Right ventricle myocardium inferior (tissue), 1 donor: ENCODE results near the gene MSANTD1. TPM values are rescaled to one million over a fixed set of nuclear protein-coding genes. Genes with fewer than 3 reads are reported as not detected.

Experiments used
- ATAC-seq: fragments of 200-7000 bp; cut with Tn5 transposase; one replicate; pipeline ENCODE4 v1.9.1; 2020; ENCODE audit warnings: mild to moderate bottlenecking, moderate library complexity
- DNase-seq: peaks from one replicate; pipeline ENCODE4 v3.0.0; 2021; ENCODE audit errors: missing footprints
- intact Hi-C: fragments of 100-400 bp; cut with DNase I; formaldehyde crosslinking; loops from one replicate; pipeline ENCODE4 v1.11.0; 2022
- total RNA-seq: library from RNA; stranded (reverse); fragmentation: NEBNext Ultra II Directional; extraction: Animal tissue kit (Norgen Biotek cat#: 25700); gene quantifications from one replicate; pipeline ENCODE4 v1.2.1, GENCODE V29; 2021
- donor health status: DM: no; HTN: yes; CAD: no; lungs with severe emphysema.

The MSANTD1 gene
- total RNA-seq, 1 donor from 2014 or later: 0.51 TPM

GRCh38 chr4:3269991-3270611 is 21.1 kb downstream of the MSANTD1 start:
- ATAC-seq (peak; percentile 94), DNase-seq (peak; percentile 73)
- intact Hi-C loops: no loop called here

- DNase-seq (peak; percentile 46), ATAC-seq (no peak)
- intact Hi-C loops: no loop called here
Measured at GRCh38 chr4:3271131-3271530, 22.2 kb downstream of the MSANTD1 start.

DNA sequence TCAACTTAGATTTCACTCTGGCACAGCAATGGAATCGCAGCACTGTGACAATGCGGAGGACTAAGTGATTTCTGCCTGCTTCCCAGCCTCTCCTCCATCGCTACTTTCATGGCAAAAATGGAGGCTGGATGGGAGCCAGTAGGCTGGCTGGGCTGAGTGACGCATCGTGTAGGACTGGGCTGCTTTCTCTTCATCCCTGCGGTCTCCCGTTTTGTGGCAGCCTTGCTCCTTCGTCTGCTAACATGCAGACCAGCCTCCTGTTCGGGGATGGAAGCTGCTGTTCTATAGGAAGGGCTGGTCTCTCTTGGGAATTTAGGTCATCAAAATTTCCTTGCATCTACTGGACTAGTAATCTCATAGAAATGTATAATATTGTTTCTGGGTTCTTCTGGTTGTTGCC is 28.0 kb downstream of the MSANTD1 start:
- intact Hi-C loops: no loop called here
- DNase-seq (no peak), ATAC-seq (no peak)

GRCh38 chr4:3280466-3280865 is 31.5 kb downstream of the MSANTD1 start:
- ATAC-seq (no peak), DNase-seq (no peak)
- intact Hi-C loops: no loop called here

DNA sequence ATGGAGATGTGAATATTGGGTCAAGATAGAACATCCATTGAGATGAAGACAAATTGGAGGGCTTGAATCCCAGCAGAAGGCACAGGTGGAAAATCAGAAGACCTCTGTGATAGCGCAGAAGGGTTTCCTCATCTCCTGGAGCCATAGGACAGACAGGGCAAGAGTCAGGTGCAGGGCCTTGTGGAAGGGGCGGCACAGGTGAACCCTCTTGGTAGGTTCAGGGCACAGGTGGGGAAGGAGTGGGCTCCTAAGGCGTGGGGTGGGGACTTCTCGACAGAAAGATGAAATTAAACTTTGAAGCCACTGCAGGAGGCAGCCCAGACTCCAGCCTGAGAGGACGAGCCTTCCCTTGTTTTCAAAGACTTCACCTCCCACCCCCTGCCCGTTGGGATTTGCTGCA is 34.5 kb downstream of the MSANTD1 start:
- ATAC-seq (no peak), DNase-seq (no peak)
- intact Hi-C loops: no loop called here

DNA sequence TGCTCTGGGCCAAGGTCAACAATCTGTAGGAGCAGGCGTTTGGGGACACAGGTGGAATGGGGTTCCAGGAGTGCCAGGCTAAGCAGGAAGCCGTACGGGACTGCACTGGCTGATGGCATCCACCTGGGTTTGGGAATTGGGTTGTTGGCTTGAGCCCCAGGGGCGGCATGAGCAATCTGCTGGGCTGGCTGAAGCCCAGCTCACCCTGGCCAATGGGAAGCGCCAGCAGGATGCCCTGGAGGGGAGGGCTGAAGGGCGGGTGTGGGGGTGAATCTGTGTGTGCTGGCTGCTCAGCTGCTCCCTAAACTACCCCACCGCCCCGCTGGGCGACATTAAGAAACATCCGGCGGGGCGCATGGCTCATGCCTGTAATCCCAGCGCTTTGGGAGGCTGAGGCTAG is 35.0 kb downstream of the MSANTD1 start:
- intact Hi-C loops: no loop called here
- ATAC-seq (no peak), DNase-seq (no peak)

GRCh38 chr4:3284734-3285557 is 36.0 kb downstream of the MSANTD1 start:
- DNase-seq (peak; percentile 50), ATAC-seq (no peak)
- intact Hi-C loops: no loop called here

DNA sequence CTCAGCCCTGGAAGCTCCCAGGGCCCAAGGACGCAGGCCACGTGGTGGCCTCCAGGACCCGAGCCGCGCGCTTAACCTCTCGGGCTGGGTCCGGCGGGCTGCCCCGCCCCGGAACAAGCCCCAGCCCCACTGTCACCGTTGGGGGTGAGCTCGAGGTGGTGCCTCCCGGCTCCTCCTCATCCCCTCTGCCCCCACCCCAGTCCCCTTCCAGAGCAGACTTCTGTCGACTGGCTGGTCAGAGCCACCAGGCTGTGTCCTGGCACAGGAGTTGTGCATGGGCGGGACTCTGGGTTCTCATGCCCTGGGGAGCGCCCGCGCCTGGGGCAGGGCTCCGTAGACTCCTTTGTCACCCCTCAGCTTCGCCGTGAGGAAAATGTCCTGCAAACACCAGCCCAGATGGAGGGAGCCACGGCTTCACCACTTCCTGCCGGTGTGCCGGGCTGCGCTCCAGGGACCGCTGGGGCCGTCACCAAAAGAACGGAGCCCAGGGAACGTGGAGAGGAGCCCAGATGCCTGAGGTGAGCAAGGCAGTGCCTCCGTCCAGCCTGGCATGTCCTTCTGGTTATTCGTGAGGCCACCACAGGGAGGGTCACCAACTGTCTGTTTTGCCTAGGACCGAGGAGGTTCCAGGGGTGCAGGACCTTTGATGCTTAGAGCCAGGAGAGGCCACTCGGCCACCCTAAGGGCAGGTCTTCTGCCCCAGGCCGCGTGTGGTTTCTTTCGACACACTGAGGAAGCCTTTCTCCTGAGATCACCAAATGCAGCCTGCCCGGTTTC is 36.8 kb downstream of the MSANTD1 start:
- peak; percentile 49 for DNase-seq
- intact Hi-C loops: no loop called here
- peak; percentile 33 for ATAC-seq

GRCh38 chr4:3286335-3287175 is 37.6 kb downstream of the MSANTD1 start:
- ATAC-seq (no peak), DNase-seq (peak; percentile 40)
- intact Hi-C loops: no loop called here

- intact Hi-C loops: no loop called here
- DNase-seq (peak; percentile 55), ATAC-seq (no peak)
Measured at GRCh38 chr4:3287271-3287971, 38.5 kb downstream of the MSANTD1 start.

- no peak for ATAC-seq
- intact Hi-C loops: no loop called here
- peak; percentile 59 for DNase-seq
Measured at GRCh38 chr4:3287972-3288570, 39.1 kb downstream of the MSANTD1 start.

DNA sequence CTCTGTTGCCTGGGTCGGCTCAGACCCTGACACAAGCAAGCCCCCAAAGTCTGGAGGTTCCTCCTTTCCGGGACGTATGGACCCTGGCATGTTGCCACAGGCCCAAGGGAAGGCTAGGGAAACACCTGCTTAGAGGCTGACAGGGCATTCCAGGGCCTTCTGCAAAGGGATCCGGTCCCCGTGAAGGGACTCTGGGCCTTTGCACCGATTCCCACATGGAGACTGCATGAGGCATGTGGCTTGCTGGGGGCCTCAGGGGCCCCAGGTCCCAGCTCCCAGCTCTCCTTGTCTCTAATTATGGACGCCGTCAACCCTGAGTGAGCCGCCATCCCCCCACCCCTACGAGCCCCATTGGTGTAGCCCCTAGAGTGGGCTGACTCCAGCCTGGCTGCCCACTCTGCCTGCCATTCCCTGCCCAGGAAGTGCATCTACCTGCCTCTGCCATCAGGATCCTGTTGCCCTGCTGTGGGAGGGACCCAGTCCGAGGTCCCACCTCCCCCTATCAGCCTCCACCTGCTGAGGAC is 39.7 kb downstream of the MSANTD1 start:
- ATAC-seq: no peak
- intact Hi-C loops: no loop called here
- no peak for DNase-seq

GRCh38 chr4:3290476-3290875 is 41.5 kb downstream of the MSANTD1 start:
- intact Hi-C loops: loop anchor here (5.0 kb wide), 1 partner anchor 42 kb away; no protein-coding TSS in a partner anchor
- no peak for ATAC-seq
- DNase-seq: no peak

DNA sequence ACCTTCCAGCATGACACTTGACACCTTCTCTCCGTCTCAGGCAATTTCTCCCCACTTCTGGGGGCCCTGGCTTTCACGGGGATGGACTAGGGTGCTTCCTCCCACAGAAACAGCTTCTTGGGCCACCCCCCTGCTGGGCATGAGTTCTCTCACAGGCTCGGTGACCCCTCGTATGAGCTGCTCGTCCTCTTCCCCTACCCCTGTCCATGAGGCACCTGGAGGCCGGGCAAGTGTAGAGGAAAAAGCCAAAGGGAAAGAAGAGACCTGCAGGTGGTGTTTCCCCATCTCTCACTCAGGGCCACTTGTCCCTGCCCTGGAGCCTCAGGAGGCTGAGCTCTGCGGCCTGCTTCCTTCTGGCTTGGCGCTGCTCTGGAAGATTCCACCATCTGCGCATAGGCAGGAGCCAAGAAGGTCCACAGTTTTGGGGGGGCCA is 41.9 kb downstream of the MSANTD1 start:
- ATAC-seq (no peak), DNase-seq (no peak)

DNA sequence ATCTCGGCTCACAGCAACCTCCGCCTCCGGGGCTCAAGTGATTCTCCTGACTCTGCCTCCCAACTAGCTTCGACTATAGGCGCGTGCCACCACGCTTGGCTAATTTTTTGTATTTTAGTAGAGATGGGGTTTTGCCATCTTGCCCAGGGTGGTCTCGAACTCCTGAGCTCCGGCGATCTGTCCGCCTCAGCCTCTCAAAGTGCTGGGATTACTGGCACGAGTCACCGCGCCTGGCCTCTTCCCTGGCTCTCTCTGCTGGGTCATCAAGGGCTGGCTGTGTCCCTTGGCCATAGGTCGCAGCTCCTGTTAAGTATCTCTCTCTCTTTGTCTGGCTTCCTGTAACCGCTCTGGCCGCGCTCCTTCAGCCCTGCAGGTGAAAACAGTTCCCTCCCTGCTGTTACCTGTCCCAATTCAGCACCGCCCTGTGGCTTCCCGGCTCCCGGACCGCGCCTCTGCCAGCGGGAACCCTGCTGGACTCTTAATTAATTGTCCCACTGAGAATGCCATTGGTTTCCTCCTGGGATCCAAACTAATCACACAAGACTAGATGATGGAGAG is 42.5 kb downstream of the MSANTD1 start:
- intact Hi-C loops: loop anchor here (5.0 kb wide), 1 partner anchor 41 kb away; no protein-coding TSS in a partner anchor
- DNase-seq (peak; percentile 67), ATAC-seq (no peak)

More for the DNA sequence above, 41.9 kb downstream of the MSANTD1 start:
- intact Hi-C loops: loop anchor here (5.0 kb wide), 1 partner anchor 41 kb away; no protein-coding TSS in a partner anchor

DNA sequence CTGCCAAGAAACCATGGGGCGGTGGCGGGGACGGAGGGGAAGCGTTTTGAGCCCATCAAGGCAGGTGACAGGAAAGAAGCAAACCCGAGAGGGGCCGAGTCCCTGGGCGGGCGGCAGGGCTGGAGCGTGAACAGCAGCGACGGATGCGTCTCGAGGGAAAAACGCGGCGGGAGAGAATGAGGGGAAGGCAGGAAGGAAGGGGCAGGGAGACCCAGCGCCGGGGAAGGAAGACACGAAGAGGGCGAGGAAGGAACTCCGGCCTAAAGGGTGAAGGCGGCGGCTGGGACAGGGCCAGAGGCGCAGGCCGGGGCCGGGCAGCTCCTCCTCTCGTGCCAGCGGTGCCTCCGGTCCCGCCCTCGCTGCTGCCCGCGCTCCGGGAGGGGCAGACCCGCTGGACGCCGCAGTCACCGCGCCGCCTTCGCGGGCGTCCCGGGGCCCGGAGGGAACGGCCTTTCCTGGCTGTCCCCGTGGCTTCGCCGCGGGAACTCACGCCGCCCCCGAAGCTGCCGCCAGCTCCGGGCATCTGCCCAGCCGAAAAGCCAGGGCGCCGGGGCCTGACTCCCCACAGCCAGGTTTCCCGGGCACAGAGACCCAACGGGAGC is 43.1 kb downstream of the MSANTD1 start:
- ATAC-seq: peak; percentile 72
- DNase-seq: peak; percentile 77
- intact Hi-C loops: loop anchor here (5.0 kb wide), 1 partner anchor 40 kb away; no protein-coding TSS in a partner anchor
